HepG2 (cell line): ENCODE measurements around the gene SEPTIN10. TPM values are rescaled to one million over a fixed set of nuclear protein-coding genes. Genes with fewer than 3 reads are reported as not detected.

Source experiments
- CTCF ChIP-seq: sonication (generic); formaldehyde crosslinking; IDR thresholded peaks from 2 replicates; pipeline ENCODE4 v1.5.0; 2020; ENCODE audit warnings: mild to moderate bottlenecking, missing genetic modification reagents, moderate library complexity
- EP300 ChIP-seq, 3 experiments: sonication (generic) in 1 of 3; formaldehyde crosslinking in 1 of 3; IDR thresholded peaks; 2 replicates each; pipeline versions ENCODE4 v1.5.1 to v1.6.1; 2011 to 2020; ENCODE audit warnings: low read depth in 2 of 3, low read length in 2 of 3, borderline replicate concordance in 1 of 3, improper control_type of control experiment in 1 of 3, mild to moderate bottlenecking in 1 of 3, missing genetic modification reagents in 1 of 3, moderate library complexity in 1 of 3
- ERF ChIP-seq: IDR thresholded peaks from 2 replicates; pipeline ENCODE4 v1.6.1; 2018; ENCODE audit warnings: missing biosample characterization, missing genetic modification reagents
- PAX8 ChIP-seq: sonication (generic); formaldehyde crosslinking; IDR thresholded peaks from 2 replicates; pipeline ENCODE4 v1.8.0; 2022; ENCODE audit warnings: mild to moderate bottlenecking, missing genetic modification reagents, borderline replicate concordance
- TFE3 ChIP-seq: IDR thresholded peaks from 2 replicates; pipeline ENCODE4 v1.6.1; 2016
- ZBTB25 ChIP-seq: IDR thresholded peaks from 2 replicates; pipeline ENCODE4 v1.6.1; 2018; ENCODE audit warnings: missing genetic modification reagents
- ZNF160 ChIP-seq: sonication (generic); formaldehyde crosslinking; IDR thresholded peaks from 2 replicates; pipeline ENCODE4 v1.8.0; 2022; ENCODE audit warnings: mild to moderate bottlenecking, inconsistent platforms, missing genetic modification reagents
- ZNF20 ChIP-seq: sonication (generic); formaldehyde crosslinking; IDR thresholded peaks from 2 replicates; pipeline ENCODE4 v1.4.0; 2020; ENCODE audit warnings: mild to moderate bottlenecking, moderate library complexity, missing genetic modification reagents
- ZNF318 ChIP-seq: sonication (generic); formaldehyde crosslinking; IDR thresholded peaks from 2 replicates; pipeline ENCODE4 v1.4.0; 2020; ENCODE audit warnings: mild to moderate bottlenecking, missing genetic modification reagents
- ZNF619 ChIP-seq: sonication (generic); formaldehyde crosslinking; IDR thresholded peaks from 2 replicates; pipeline ENCODE4 v1.4.0; 2020; ENCODE audit warnings: mild to moderate bottlenecking, missing genetic modification reagents
- ZNF720 ChIP-seq: sonication (generic); formaldehyde crosslinking; IDR thresholded peaks from 2 replicates; pipeline ENCODE4 v1.4.0; 2020; ENCODE audit warnings: missing genetic modification reagents
- ZNF800 ChIP-seq: sonication (generic); formaldehyde crosslinking; IDR thresholded peaks from 2 replicates; pipeline ENCODE4 v1.4.0; 2020; ENCODE audit warnings: missing genetic modification reagents
- polyA plus RNA-seq, 8 experiments: library from polyadenylated mRNA; depleted of rRNA in 3 of 8; stranded (reverse) in 7 of 8; unstranded in 1 of 8; fragments of >200 nt; fragmentation: Illumina TruSeq in 4 of 8; extraction: Trizol in 4 of 8; gene quantifications; 2 replicates each; pipeline versions ENCODE4 v1.2.1 to v1.2.3, GENCODE V29; 2011 to 2016; ENCODE audit warnings: low read depth in 4 of 8, missing spikeins in 1 of 8, mixed read lengths in 1 of 8; ENCODE audit not compliant: insufficient read depth in 1 of 8
- total RNA-seq, 5 experiments: library from RNA; depleted of rRNA; stranded (reverse); fragments of >200 nt; fragmentation: Illumina TruSeq; extraction: Trizol; gene quantifications; 2 replicates each; pipeline ENCODE4 v1.2.3, GENCODE V29; 2016; ENCODE audit warnings: low read depth in 1 of 5

The SEPTIN10 gene
- total and polyA plus RNA-seq, 2 of the 13 experiments (the other 11 are each of a cell fraction or from before 2014, with no cell fraction given): 45.8 to 67.5 TPM

DNA sequence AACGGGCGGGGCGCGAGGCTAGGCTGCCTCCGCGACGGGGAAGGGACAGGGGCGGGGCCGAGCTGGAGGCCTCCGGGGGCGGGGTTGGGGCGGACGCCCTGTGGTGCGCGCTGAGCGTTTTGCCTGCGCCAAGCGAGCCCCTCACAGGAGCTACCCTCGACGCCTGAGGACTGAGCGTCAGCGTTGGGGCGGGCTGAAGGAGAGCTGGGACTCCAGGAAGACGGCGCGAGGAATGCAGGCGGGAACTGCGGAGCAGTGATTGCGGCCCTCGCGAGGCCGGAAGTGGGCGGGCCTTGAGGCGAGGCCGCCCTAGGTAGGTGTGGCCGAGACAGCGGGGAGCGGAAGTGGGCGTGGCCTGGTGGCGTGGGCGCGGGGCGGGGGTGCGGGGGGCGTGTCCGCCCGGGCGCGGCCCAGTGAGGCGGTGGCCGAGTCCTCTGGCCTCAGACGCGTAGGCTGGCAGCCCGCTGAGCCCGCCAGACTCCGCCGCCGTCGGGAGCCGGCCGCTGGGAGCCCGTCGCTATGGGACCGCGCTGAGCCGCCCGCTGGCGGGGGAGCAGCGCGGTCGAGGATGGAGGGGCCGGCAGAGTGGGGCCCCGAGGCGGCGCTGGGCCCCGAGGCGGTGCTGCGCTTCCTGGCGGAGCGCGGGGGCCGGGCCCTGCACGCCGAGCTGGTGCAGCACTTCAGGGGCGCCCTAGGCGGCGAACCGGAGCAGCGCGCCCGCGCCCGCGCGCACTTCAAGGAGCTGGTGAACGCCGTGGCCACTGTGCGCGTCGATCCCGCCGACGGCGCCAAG is at the start of gene SEPTIN10, which contains the start of gene SOWAHC (continued):
- peak; percentile 25; the same call in 1 of the 2 replicates for TF ChIP-seq CTCF
- no peak for TF ChIP-seq ZNF720 (CRISPR knock-in tag)
- TF ChIP-seq ERF (CRISPR knock-in tag): peak; percentile 96
- peak; percentile 83; the same call in 1 of the 2 replicates for TF ChIP-seq ZNF318 (CRISPR knock-in tag)
- peak; percentile 79 for TF ChIP-seq TFE3
- TF ChIP-seq ZNF619 (CRISPR knock-in tag): peak; percentile 75; the same call in 1 of the 2 replicates
- TF ChIP-seq ZBTB25 (CRISPR knock-in tag): no peak; the same call in 1 of the 2 replicates
- no peak for TF ChIP-seq ZNF20 (CRISPR knock-in tag)
- peak; percentile 95 for TF ChIP-seq PAX8 (CRISPR knock-in tag)
- TF ChIP-seq EP300 (IDR thresholded peaks at IDR 0.05; ENCODE audit: low read depth in 2 of 2, low read length in 2 of 2): peak in 1 of 2 experiments; percentile 19; a peak in 1 of 4 replicates
- TF ChIP-seq EP300 (CRISPR knock-in tag; IDR thresholded peaks at IDR 0.05; ENCODE audit: borderline replicate concordance): peak; percentile 70; the same call in 1 of the 2 replicates
- TF ChIP-seq ZNF800: peak; percentile 92; the same call in 1 of the 2 replicates
- TF ChIP-seq ZNF160 (CRISPR knock-in tag): peak; percentile 47; the same call in 1 of the 2 replicates
